ENCODE measurements around the gene CD151.
A peak's percentile ranks its signal among the peaks of the same experiment; 100 is the strongest.

The CD151 gene

DNA sequence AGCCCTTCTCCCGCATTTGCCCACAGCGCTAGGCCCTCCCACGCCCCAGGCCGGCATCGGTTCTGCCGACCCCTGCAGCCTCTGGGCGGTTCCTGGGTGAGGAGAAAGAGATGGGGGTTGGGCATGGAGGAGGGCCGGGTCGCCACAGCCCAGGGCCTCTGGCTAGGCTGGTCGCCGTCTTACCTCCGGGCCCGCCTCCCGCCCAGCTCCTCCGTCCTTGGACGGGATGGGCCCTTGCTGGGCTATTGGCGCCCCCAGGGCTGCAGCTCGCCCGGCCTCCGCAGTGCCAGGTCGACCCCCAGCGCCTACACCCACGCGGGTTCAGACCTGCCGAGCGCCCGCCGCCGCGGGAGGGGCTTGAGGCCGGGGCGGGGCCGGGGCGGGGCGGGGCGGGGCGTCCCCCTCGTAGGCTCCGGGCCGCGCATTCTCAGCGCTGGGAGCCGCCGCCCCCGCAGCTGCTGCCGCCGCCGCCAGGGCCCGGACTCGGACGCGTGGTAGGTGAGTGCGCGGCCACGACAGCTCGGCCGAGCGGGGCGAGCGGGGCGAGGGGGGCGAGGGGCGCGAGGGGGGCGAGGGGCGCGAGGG, at the start of gene CD151:
Gene CD151, plus strand, starts transcription at position 424 of the 585 bp plus-strand sequence. CDS start 3,118 bp downstream, outside the sequence.
- DNase-seq (ENCODE audit: low read depth, low spot score) = peak; percentile 81

DNA sequence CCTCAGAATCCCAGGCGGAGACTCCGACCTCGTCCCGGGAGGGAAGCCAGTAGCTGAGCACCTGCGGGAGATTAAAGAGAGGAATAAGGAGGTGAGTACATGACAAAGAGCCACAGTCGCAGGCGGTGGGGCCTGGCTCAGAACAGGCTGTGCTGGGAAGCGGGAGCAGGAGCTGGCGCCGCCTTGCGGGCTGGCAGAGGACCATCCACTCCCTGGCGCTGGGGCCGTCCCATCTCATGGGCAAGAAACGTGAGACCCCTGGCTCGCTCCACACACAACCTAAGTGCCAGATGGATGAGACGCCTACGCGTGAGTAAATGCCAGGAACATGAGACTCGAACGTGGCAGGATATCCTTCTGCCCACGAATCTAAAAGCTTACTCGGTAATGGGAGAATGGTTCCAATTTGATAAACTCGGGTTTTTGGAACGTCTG, 49.2 kb upstream of the CD151 start:
- peak; percentile 96 for DNase-seq (ENCODE audit: low read depth, low spot score)

DNA sequence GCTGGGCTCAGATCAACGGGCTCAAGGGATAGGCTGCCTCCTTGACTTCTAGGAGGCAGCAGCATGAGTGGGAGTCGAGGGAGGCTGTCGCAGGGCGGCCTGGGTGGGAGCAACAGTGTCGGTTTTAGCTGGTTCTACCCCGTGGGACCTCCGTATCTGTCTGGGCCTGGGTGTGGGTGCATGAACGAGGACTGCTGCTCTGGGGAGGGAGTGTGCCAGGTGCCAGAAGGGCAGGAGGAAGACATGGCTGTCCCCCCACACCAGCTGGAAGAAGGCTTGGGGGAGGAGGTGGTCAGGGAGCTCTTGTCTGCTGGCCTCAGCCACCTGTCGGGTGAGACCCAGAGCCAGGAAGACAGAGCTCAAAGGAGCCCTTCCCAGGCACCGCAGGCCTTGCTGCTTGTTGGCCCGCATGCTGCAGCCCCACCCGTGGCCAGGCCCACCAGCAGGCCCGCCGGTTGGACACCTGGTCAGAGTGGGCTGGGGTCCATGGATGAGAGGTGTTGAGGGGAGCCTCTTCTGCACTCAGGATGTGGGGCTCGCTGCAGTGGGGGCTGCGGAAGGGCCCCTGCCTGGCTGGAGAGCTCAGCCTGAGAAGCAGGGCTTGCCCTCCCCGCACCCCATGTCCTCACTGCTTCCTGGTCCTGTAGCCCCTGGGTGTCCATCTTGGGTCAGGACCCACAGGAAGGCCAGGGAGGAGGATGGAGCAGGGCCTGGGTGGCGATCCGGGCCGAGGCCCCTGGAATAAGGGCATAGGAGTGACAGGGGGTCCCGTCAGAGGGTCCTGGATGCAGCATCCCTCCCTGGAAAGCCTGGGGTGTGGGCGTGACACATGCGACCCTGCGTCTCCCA, 46.3 kb upstream of the CD151 start:
- no peak for DNase-seq (ENCODE audit: low read depth, low spot score)

DNA sequence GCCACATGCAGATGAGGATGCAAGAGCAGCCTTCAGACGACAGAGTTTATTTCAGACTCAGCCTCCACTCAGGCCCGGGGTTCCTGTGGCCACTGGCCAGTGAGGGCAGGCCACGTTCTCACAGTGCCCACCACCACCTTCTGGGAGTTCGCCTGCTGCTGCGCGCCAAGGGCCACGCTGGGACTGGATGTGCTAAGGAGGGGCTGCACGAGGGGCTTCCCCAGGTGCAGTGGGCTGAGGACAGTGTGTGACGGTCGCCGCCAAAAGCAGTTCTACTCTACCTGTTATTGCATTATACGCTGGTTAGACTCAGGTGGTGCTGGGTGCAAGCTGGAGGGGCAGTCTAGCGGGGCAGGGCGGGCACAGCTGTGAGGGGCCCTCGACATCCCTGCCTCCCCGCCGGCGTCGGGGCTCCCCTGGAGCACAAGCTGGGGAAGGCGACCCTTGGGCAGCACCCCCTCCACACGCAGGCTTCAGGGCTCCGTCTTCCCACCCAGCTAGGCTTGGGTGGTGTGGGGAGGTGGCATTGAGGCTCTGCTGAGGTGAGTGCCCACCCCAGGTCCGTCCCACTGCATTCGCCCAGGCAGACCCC, 45.6 kb upstream of the CD151 start:
- no peak for DNase-seq (ENCODE audit: low read depth, low spot score)

DNA sequence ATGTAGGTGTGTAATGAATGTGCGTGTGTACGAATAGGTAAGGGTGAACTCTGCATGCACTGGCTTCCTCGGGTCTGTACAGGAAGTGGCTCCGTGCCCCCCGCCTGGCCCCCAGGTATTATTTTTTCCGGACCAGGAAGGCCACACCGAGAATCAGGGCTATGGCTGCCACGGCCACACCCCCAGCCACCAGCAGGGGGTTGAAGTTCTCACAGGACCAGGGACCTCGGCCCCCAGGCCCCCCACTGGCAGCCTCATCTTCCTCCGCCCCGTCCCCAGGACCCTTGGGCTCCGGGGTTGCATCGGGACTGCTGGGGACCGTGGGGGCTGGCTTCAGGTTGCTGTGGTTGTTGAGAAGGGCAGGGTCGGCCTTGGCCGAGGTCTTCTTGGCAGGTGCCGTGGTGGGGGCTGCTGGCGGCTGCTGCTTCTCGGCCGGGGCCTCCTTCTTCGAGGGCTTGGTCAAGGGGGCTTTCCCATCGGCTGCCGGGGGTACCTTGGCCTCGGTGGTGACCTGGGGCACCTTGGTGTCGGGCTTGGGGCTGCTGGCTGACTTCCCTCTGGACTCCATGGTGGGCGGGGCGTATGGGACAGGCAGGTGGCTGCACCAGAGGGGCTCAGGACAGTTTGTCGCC, 44.6 kb upstream of the CD151 start:
- no peak for DNase-seq (ENCODE audit: low read depth, low spot score)

DNA sequence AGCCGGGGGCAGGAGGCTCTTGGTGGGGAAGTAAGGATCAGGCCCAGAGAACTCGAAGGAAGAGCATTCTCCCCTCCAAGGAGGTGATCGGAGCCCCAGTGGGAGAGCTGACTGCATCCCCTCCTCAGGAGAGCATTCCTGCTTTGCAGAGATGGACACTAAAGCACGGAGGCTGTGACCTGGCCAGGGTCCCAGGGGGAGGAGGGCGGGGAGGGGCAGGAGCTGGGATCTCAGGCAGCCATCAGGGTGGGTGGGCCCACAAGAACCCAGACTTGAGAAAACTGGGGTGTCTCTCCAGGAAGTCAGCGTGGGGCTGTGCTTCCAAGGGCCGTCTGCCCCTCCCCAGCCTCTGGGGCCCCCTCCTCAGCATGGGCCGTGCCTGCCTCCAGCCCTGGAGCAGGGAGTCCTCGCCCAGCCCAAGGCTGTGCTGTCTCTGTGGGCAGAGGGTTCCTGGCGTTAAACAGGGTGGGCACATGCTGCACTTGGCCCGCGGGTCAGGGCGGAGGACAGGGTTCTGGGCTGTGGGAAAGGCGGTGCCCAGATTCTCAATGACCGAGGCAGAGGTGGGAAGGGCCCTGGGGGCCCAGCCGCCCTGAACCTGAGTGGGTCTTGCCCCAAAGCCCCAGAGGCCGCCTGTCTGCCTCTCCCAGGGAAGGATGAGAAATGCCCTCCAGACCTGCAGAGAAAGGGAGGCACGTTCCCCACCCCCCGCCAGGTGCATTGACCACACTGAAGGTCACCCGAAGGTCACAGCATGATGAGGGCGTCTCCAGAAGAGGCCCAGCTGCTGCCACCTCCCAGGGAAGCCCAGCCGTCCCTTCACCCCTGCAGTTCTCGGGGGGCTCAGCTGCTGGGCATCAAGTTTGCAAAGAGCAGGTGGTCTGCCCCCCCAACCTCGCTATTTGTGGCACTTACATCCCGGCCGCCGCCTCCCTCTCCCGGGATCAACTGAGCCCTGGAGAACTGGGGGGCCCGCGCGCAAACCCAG, 43.5 kb upstream of the CD151 start:
- DNase-seq (ENCODE audit: low read depth, low spot score) = no peak

DNA sequence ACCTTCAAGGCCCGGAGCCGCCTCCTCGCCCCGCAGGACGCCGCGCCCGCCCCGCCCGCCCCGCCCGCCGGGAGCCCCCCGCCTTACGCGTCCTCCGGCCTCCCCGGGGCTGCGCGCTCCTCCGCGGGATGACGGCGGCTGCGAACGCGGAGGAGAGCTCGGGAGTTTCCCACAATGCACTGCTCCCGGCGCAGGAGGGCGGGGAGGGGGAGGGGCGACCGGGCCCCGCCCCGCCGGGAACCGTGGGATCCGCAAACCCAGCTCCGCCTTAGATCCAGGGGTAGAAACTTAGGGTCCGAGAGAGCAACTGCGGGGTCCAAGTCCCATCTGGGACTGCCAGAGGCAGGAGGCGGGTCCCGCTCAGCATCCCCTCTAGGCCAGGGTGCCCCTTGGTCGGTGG, 42.8 kb upstream of the CD151 start, which contains the start of gene CEND1:
Gene CEND1, minus strand, starts transcription at position 148 of the 400 bp plus-strand sequence. CDS start 1,514 bp downstream, outside the sequence.
- no peak for DNase-seq (ENCODE audit: low read depth, low spot score)

DNA sequence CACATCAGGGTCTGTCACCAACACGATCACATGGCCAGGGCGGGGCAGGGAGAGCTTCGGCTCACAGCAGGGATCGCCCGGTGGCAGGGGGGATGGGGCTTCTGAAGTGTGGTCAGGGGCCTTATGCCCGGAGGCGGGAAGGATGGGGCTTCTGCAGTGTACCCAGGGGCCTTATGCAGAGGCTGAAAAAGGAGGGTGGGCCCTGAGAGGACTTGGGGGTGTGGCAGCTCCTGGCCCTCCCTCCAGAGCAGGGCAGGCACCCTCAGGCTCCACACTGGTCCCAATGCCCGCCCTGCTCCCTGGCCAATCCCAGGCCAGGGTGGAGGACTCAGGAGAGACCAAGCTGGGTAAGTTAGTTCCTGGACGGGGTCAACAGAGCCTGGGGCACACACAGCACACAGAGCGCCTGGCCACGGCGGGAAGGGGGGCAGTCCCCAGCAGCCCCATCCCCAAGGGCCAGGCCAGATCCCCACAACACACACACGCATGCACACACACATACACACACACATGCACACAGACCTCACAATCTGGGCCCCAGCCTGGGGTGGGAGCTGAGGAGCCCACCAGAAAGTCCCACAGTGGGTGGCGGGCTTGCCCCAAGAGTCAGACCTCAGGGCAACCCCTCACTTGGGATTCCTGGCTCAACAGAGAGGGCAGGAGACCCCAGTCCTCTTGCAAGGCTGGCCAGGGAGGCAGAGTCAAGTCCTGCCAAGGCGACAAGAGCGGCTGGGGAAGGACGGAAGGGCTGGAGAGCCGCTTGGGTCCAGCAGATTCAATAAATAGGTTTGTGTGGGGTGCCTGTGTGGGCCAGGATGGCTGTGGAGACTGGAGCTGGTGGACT, 41.8 kb upstream of the CD151 start:
- peak; percentile 83 for DNase-seq (ENCODE audit: low read depth, low spot score)

DNA sequence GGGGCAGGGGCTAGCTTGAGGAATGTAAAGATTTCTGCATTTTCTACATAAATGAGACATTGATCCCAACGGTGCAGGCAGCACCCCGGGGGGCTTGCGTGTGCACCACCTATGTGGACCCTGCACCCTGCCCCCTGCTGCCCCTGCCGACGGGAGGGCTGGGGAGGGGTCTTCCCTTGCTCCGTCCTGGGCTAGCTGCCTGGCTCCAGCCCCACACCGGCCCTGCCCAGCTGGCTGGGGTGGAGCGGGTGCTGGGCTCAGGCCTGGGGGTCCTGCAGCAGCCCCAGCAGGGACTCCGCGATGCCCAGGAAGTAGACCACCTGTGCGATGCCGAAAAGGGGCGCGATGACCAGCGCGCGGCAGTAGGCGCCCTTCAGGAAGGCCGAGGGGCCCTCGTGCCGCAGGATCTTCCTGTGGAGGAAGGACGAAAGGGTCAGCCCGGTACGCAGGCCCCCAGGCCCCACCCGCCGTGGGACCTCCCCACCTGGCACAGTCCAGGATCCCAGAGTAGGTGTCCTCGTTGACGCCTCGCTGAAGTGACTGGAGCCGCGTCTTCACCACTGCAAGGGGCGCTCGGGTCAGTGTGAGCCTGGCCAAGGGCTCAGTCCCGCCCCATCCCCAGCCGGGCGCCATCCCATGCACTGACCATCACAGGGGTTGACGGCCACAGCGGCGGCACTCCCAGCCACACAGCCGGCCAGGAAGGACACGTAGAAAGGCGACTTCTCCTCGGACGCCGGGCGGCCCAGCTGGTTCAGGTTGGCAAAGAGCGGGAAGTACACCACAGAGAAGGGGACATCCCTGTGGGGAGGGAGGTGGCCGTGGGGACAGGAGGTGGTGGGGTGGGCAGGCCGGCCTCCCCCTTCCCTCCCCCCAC, 40.9 kb upstream of the CD151 start:
- no peak for DNase-seq (ENCODE audit: low read depth, low spot score)

DNA sequence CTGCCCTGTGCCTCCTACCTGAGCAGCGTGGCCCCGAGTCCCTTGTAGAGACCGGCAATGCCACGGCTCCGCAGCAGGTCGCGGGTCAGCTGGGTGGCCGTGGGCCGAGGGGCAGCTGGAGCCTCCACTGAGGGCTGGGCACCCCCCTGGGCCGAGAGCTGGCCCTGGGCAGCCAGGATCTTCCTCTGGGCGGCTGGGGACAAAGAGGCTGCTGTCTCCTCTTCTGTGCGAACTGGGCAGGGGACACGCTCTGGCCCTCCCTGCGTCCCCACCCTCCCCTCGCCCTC, 40.3 kb upstream of the CD151 start:
- DNase-seq (ENCODE audit: low read depth, low spot score) = no peak

DNA sequence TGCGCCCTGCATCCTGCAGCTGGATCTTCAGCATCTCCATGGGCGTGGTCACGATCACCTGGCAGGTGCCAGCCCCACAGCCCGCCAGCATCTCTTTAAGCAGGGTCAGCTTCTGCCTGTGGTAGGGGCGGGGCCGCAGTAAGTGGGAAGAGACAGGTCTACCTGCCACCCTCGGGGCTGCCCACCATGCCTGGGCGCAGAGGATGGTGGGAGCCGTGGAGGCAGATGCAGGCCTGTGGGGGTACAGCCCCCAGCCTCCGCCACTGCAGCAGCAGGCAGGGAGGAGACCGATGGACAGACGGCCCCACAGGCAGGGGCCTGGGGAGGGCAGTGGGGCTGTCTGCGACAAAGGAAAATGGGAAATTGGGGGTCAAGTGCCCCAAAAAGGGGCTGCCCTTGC, 39.9 kb upstream of the CD151 start:
- DNase-seq (ENCODE audit: low read depth, low spot score) = no peak

DNA sequence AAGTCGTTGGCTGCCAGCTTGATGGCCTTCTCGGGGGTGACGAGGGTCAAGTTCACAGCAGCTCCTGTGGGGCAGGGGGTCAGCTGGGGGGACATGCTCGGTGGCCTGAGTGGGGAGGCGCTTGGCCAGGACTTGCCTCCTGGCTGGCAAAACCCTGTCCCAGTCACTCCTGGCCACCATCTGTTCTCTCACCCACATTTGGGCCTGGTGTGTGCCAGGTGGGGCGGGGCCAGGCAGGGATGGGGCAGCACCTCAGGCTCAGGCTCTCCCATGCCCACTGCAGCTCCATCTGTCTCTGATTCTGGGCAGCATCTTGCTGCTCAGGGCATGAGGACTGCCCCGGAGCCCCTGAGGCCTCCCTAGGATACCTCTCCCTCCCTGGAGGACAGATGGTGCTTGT, 39.2 kb upstream of the CD151 start:
- DNase-seq (ENCODE audit: low read depth, low spot score) = no peak

DNA sequence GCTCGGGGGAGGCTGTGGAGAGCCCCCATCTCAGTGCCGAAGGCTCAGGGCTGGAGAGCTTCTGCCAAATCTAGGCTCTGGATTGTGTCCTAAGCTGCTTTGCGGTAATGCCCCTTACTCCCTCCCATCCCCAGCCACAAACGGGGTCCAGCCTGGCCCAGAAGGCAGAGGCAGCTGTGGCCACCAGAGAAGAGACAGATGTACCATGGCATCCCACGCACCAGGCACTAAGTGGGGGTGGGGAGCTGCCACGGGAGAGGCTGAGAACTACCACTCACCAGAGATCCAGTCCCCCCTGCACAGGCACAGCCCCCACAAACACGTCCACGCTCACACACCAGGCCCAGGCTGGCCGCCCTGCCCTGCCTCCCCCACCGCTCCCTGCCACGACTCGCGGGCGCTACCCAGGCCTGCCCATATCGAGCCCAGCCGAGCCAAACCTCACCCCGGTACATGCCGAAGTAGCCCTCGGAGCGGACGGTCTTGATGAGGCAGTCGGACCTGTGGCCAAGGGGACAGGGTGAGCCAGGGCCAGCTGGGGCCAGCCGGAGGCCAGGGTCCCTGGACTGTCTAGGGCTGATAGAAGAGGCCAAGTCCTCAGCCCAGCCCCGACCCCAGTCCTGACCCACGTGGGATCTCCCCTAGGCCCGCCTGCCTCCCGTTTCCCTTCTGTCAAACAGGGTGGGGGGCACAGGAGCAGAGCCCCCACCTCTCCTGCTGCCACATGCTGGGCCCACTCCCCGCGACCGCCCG, 38.6 kb upstream of the CD151 start:
- DNase-seq (ENCODE audit: low read depth, low spot score) = no peak

DNA sequence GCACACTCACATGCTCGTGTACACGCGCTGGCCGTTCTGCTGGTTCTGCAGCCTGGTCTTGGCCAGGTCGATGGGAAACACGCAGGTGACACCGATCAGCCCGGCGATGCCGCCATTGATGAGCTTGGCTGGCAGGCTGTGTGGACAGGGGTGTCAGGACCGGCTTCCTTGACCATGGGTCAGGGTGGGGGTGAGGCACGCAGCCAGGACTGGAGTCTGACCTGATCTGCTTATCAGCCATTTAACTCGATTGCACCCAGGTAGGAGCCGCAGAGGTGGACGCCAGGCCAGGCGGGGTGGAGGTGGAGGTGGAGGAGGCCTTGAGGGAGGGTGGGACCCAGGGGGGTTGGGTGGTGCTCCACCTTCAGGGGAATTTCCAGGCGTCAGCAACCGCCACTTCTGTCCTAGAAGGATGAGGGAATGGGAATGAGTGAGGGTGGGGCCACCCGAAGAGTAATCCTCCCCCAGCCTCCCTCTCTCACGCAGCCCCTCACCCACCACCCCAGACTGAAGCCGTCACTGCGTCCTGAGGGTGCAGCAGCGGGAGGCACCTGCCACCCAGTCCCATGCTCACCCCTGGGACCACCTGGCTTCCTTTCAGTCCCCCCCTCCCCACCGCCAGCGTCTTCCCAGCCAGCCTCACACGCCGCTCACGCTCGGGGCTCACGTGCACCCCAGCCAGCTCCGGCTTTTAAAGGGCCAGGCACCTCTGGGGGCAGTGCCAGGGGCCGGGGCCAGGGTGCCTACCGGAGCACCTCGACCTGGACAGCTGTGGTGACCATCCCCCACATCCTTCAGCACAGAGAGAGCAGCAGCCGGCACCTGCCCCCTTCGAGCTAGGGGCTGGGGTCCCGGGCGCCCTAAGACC, 37.8 kb upstream of the CD151 start:
- no peak for DNase-seq (ENCODE audit: low read depth, low spot score)

DNA sequence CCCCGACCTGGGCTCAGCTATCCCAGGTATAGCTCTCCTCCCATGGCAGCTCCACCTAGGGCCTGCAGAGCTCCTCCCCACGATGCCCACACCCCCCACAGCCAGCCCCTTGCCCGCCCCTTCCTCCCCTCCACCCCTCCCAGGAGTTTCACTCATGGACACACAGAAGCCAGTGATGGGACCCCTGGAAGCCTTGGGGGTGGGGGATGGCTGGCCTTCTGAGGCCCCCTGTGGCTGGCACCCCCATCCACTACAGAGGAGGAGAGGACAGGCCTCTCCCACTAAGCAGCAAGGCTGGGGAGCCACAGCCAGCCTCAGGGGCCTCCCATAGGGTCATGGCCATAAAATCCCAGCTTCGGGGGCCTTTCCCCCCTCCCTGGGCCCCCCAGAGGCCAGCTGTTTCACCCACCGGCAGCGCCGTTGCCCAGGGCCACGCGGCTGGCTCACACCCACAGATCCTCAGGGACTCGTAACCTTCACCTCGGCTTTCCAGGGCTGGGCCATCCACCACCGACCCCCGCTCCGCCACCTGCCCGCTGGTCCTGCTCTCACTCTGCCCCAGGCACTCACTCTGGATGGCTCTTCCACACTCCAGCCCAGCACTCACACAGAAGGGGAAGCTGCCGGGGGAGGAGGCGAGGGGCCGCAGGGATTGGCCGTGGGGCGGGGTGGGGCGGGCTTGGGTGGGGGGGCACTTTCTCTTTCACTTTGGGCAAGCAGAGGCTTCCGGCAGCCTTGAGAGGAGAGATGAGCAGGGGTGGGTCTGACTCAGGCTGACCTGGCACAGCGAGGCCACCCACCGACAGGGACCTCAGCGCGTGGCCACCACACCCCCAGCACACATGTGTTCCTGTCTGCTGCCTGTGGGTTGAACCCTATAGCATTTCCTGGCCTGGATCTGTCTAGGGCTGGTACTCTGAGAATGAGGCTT, 36.9 kb upstream of the CD151 start:
- no peak for DNase-seq (ENCODE audit: low read depth, low spot score)

DNA sequence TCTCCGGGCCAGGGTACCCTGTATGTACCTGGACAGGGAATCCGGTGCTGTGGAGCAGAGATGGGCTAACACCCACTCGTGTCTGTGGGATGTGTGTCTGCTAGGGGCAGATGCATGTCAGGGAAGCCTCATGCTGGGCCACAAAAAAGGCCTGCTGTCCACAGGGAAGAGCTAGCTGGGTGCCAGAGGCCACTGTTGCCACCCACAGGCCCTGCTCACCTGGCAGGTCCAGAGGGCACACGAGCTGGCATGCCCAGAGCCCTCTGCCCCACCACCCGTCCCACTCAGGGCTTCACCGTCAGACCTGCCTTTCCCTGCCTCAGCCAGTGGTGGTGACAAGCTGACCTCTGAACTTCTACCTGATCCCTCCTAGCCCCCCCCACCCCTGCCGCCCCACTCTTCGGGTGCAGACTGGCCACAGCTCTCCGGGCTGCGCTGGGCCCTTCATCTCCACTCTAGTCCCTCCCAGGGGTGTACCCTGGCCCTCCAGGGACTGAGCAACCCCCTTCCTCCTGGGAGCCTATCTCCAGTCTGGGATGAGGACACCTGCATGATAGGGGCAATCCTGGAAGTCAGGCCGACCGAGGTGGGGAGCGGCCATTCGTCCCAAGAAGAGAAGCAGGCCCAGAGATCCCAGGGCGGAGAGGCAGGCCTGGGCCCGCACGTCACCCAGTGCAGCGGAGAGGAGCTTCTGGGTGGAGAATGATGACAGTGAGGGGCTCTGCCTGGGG, 36.0 kb upstream of the CD151 start:
- DNase-seq (ENCODE audit: low read depth, low spot score) = no peak
